Sigmoid colon (tissue), 7 donors: Measurements from ENCODE around the gene B3GAT1. TPM values are rescaled to one million over a fixed set of nuclear protein-coding genes. Genes with fewer than 3 reads are reported as not detected.
"Not testable (repeated sequence)": the region's sequence is repeated elsewhere in the genome, so short reads cannot be mapped to it uniquely, and the experiment has no call there.

Source experiments
- DNase-seq: peaks from one replicate; pipeline ENCODE4 v3.0.0-alpha.2; 2019
- H3K27ac ChIP-seq, 4 donors: fragments of 200-600 bp; sonication (generic); one replicate each; pipeline ENCODE4 v1.5.1; 2016 to 2019; ENCODE audit warnings: mild to moderate bottlenecking in 1 of 4
- H3K27me3 ChIP-seq, 3 donors: fragments of 200-600 bp; sonication (generic); one replicate each; pipeline ENCODE4 v1.5.1; 2019; ENCODE audit warnings: mild to moderate bottlenecking in 1 of 3
- H3K36me3 ChIP-seq, 4 donors: fragments of 200-600 bp; sonication (generic); one replicate each; pipeline ENCODE4 v1.5.1; 2016 to 2019
- H3K4me1 ChIP-seq, 4 donors: fragments of 200-600 bp; sonication (generic); one replicate each; pipeline ENCODE4 v1.5.1; 2017 to 2019
- H3K4me3 ChIP-seq, 4 donors: fragments of 200-600 bp; sonication (generic); one replicate each; pipeline ENCODE4 v1.5.1; 2017 to 2019; ENCODE audit warnings: mild to moderate bottlenecking in 2 of 4, moderate library complexity in 1 of 4
- H3K9me3 ChIP-seq, 4 donors: fragments of 200-600 bp in 3 of 4; sonication (generic) in 3 of 4; one replicate each; pipeline versions ENCODE4 v1.5.1 to v1.6.1; 2013 to 2019
- EP300 ChIP-seq, 4 donors: sonication (generic); formaldehyde crosslinking; IDR thresholded peaks; one replicate each; pipeline ENCODE4 v1.6.1; 2017; ENCODE audit warnings: antibody characterized with exemption in 4 of 4
- POLR2A ChIP-seq, 2 donors: fragments of 450-650 bp; IDR thresholded peaks; one replicate each; pipeline ENCODE4 v1.6.1; 2016; ENCODE audit warnings: antibody characterized with exemption in 2 of 2, mild to moderate bottlenecking in 2 of 2, moderate library complexity in 2 of 2
- POLR2AphosphoS5 ChIP-seq, 4 donors: sonication (generic); formaldehyde crosslinking; IDR thresholded peaks; one replicate each; pipeline ENCODE4 v1.6.1; 2017; ENCODE audit warnings: antibody characterized with exemption in 4 of 4
- WGBS, 2 donors: extraction: QIAGEN DNeasy Blood & Tissue Kit; methylation state at CpG; one replicate each; pipeline ENCODE4 v1.1.7; 2013; 5-methylcytosine and 5-hydroxymethylcytosine counted together
- intact Hi-C: fragments of 100-400 bp; cut with DNase I; formaldehyde crosslinking; loops from one replicate; pipeline ENCODE4 v1.15.1; 2023
- polyA plus RNA-seq, 3 donors: library from polyadenylated mRNA; stranded (reverse); fragments of 200-250 nt; gene quantifications; one replicate each; pipeline ENCODE4 v1.2.3, GENCODE V29; 2013
- total RNA-seq, 4 donors: library from RNA; depleted of rRNA; stranded (reverse); fragments of >200 nt; gene quantifications; one replicate each; pipeline ENCODE4 v1.1.0, GENCODE V29; 2016
- TF ChIP-seq, protein P1 (sequence below), 4 experiments: fragments of 450-650 bp in 3 of 4; fragments of 200-600 bp in 1 of 4; IDR thresholded peaks; one replicate each; pipeline ENCODE4 v1.5.1; 2016 to 2019; ENCODE audit warnings: antibody characterized with exemption in 4 of 4, mild to moderate bottlenecking in 3 of 4, moderate library complexity in 2 of 4
- donor health status: healthy with polysubstance abuse.
- donor health status: Bipolar disorder and iron deficiency.
- donor health status: healthy.

Gene B3GAT1
- total and polyA plus RNA-seq, 7 donors, result 0.16 to 0.63 (median 0.27) TPM; not detected in 3

DNA sequence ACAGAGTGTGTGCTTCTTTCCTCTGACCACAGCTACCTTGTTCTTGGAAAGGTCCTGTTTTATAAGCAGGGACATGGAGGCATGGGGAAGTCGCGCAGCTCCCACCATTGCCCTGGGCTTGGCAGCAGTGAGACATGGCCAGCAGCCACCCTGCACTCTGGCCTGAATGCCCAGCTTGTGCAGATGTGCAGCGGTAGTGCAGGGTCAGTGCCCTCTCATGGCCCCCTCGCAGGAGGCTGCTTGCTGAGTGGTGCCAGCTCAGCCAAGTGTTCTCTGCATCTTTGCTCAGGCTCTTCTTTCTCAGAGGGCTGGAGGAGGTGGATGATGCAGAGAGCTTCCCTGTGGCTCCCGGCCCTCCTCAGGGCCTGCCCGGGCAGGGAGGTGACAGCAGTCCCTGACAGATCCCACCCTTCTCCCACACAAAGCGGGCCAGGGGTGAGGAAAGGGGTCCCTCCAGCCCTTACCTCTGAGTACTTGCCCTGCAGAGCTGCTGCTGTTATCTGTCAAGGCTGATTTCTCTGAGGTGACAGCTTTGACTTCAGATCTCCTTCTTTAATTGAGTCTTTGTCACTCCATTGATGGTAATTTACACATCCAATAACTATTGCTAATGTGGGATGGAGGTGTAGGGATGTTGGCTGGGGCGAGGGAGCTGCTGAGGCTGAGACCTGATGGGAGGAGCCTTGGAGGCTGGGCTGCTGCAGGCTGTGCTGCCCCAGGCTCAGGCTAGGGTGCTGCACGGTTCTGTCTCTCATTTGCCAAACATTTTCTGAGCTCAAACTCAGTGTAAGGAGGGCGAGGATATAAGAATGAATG is 47.4 kb upstream of the B3GAT1 start:
- TF ChIP-seq POLR2AphosphoS5 (IDR thresholded peaks at IDR 0.05) (no peak), EP300 (IDR thresholded peaks at IDR 0.05) (no peak), POLR2A (IDR thresholded peaks at IDR 0.05) (no peak)
- TF ChIP-seq, protein P1, sequence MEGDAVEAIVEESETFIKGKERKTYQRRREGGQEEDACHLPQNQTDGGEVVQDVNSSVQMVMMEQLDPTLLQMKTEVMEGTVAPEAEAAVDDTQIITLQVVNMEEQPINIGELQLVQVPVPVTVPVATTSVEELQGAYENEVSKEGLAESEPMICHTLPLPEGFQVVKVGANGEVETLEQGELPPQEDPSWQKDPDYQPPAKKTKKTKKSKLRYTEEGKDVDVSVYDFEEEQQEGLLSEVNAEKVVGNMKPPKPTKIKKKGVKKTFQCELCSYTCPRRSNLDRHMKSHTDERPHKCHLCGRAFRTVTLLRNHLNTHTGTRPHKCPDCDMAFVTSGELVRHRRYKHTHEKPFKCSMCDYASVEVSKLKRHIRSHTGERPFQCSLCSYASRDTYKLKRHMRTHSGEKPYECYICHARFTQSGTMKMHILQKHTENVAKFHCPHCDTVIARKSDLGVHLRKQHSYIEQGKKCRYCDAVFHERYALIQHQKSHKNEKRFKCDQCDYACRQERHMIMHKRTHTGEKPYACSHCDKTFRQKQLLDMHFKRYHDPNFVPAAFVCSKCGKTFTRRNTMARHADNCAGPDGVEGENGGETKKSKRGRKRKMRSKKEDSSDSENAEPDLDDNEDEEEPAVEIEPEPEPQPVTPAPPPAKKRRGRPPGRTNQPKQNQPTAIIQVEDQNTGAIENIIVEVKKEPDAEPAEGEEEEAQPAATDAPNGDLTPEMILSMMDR (IDR thresholded peaks at IDR 0.05), result no peak
- Histone ChIP-seq H3K27me3 (peaks cover 0 to 8% (median 0%) of the 10 kb centered on the region in 3 donors), H3K36me3 (no peaks in the 10 kb centered on the region), H3K4me1 (no peaks in the 10 kb centered on the region), H3K9me3 (peaks cover 0 to 8% (median 6%) of the 10 kb centered on the region in 4 donors), H3K27ac (no peak overlapping the region), H3K4me3 (no peak overlapping the region)
- WGBS, 2 donors, result 60 to 74% methylated on average over 10 of the region's 10 CpGs
- peak; percentile 46 for DNase-seq
- intact Hi-C loops, result no loop called here

- WGBS, 2 donors, result 87 to 90% methylated on average over 2 of the region's 2 CpGs
- H3K27me3 ChIP-seq, intact Hi-C loops, H3K9me3 ChIP-seq, H3K4me1 ChIP-seq, DNase-seq, H3K4me3 ChIP-seq, H3K36me3 ChIP-seq, H3K27ac ChIP-seq: not testable (repeated sequence)
These were observed 45.5 kb upstream of the B3GAT1 start for GRCh38 chr11:134457411-134458007.

- Histone ChIP-seq H3K27me3 (no peaks in the 10 kb centered on the region), H3K36me3 (no peaks in the 10 kb centered on the region), H3K9me3 (peaks cover 0 to 8% (median 6%) of the 10 kb centered on the region in 4 donors), H3K4me3 (no peak overlapping the region), H3K4me1 (no peaks in the 10 kb centered on the region), H3K27ac (no peak overlapping the region)
- peak; percentile 10 for DNase-seq
- 65 to 77% methylated on average over 3 of the region's 3 CpGs for WGBS, 2 donors
- intact Hi-C loops, result no loop called here
- no peak for TF ChIP-seq POLR2AphosphoS5 (IDR thresholded peaks at IDR 0.05)
These were observed 43.5 kb upstream of the B3GAT1 start for GRCh38 chr11:134455516-134455915.

GRCh38 chr11:134454146-134454690 is 42.2 kb upstream of the B3GAT1 start:
- WGBS, 2 donors, result 90 to 92% methylated on average over 6 of the region's 6 CpGs
- H3K27ac ChIP-seq, result no peak overlapping the region

DNA sequence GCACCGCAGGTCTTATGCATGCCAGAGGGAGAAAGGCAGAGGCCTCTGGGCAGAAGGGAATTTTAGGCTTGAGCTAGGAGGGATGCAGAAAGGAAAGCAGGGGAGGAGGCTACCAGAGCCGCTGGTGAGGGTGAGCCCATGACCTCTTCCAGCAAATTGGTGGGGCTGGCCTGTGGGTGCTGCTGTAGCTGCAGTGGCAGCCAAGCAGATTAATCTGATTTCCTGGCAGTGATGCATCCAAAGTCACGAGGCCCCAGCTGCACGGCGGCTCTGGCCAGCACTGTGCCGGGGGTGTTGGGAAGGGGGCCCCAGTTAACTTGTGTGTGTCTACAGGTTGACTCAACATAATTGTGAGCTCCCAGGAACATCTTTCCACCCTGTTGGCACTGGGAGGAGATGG is 41.4 kb upstream of the B3GAT1 start:
- intact Hi-C loops, result no loop called here
- H3K9me3 ChIP-seq, result peaks cover 0 to 8% (median 6%) of the 10 kb centered on the region in 4 donors
- 83 to 84% methylated on average over 6 of the region's 6 CpGs for WGBS, 2 donors
- H3K4me3 ChIP-seq, result no peak overlapping the region
- no peaks in the 10 kb centered on the region for H3K4me1 ChIP-seq
- TF ChIP-seq, protein P1 (IDR thresholded peaks at IDR 0.05), result no peak
- no peaks in the 10 kb centered on the region for H3K27me3 ChIP-seq
- H3K27ac ChIP-seq, result no peak overlapping the region
- no peaks in the 10 kb centered on the region for H3K36me3 ChIP-seq
- DNase-seq, result peak; percentile 40

More at GRCh38 chr11:134454146-134454690, 42.2 kb upstream of the B3GAT1 start:
- Histone ChIP-seq H3K27me3 (no peaks in the 10 kb centered on the region), H3K9me3 (peaks cover 0 to 8% (median 6%) of the 10 kb centered on the region in 4 donors), H3K36me3 (no peaks in the 10 kb centered on the region), H3K4me3 (no peak overlapping the region), H3K4me1 (no peaks in the 10 kb centered on the region)
- TF ChIP-seq POLR2AphosphoS5 (IDR thresholded peaks at IDR 0.05), result no peak
- no peak for TF ChIP-seq EP300 (IDR thresholded peaks at IDR 0.05)
- no peak for TF ChIP-seq POLR2A (IDR thresholded peaks at IDR 0.05)
- TF ChIP-seq, protein P1 (IDR thresholded peaks at IDR 0.05), result no peak
- DNase-seq, result peak; percentile 56
- intact Hi-C loops, result no loop called here
